ENCODE results near the gene MRPL16.

GRCh38 chr11:59758401-59759037 is 52.1 kb downstream of the MRPL16 start:
- TF ChIP-seq EZH2 (IDR thresholded peaks at IDR 0.05; ENCODE audit: low read depth, unreplicated experiment) (no peak), POLR2AphosphoS5 (IDR thresholded peaks at IDR 0.05; ENCODE audit: low read depth) (no peak), STAT1 (IDR thresholded peaks at IDR 0.05; ENCODE audit: unreplicated experiment) (no peak), JUNB (IDR thresholded peaks at IDR 0.05; ENCODE audit: unreplicated experiment) (no peak), EZH2phosphoT487 (IDR thresholded peaks at IDR 0.05; ENCODE audit: unreplicated experiment) (no peak), CREB1 (CRISPR knock-in tag; IDR thresholded peaks at IDR 0.05; ENCODE audit: low read depth) (no peak), NANOG (IDR thresholded peaks at IDR 0.05; ENCODE audit: borderline replicate concordance) (no peak), ZNF114 (CRISPR knock-in tag; IDR thresholded peaks at IDR 0.05) (no peak)
- TF ChIP-seq, protein P1, sequence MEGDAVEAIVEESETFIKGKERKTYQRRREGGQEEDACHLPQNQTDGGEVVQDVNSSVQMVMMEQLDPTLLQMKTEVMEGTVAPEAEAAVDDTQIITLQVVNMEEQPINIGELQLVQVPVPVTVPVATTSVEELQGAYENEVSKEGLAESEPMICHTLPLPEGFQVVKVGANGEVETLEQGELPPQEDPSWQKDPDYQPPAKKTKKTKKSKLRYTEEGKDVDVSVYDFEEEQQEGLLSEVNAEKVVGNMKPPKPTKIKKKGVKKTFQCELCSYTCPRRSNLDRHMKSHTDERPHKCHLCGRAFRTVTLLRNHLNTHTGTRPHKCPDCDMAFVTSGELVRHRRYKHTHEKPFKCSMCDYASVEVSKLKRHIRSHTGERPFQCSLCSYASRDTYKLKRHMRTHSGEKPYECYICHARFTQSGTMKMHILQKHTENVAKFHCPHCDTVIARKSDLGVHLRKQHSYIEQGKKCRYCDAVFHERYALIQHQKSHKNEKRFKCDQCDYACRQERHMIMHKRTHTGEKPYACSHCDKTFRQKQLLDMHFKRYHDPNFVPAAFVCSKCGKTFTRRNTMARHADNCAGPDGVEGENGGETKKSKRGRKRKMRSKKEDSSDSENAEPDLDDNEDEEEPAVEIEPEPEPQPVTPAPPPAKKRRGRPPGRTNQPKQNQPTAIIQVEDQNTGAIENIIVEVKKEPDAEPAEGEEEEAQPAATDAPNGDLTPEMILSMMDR (conservative IDR thresholded peaks at IDR 0.05; ENCODE audit: low read depth in 2 of 2): no peak
- TF ChIP-seq, protein P2, sequence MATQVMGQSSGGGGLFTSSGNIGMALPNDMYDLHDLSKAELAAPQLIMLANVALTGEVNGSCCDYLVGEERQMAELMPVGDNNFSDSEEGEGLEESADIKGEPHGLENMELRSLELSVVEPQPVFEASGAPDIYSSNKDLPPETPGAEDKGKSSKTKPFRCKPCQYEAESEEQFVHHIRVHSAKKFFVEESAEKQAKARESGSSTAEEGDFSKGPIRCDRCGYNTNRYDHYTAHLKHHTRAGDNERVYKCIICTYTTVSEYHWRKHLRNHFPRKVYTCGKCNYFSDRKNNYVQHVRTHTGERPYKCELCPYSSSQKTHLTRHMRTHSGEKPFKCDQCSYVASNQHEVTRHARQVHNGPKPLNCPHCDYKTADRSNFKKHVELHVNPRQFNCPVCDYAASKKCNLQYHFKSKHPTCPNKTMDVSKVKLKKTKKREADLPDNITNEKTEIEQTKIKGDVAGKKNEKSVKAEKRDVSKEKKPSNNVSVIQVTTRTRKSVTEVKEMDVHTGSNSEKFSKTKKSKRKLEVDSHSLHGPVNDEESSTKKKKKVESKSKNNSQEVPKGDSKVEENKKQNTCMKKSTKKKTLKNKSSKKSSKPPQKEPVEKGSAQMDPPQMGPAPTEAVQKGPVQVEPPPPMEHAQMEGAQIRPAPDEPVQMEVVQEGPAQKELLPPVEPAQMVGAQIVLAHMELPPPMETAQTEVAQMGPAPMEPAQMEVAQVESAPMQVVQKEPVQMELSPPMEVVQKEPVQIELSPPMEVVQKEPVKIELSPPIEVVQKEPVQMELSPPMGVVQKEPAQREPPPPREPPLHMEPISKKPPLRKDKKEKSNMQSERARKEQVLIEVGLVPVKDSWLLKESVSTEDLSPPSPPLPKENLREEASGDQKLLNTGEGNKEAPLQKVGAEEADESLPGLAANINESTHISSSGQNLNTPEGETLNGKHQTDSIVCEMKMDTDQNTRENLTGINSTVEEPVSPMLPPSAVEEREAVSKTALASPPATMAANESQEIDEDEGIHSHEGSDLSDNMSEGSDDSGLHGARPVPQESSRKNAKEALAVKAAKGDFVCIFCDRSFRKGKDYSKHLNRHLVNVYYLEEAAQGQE (IDR thresholded peaks at IDR 0.05; ENCODE audit: unreplicated experiment): no peak

Data from GM23338 (cell line).